ENCODE measurements around the gene XRCC4. TPM values are rescaled to one million over a fixed set of nuclear protein-coding genes. Genes with fewer than 3 reads are reported as not detected.

XRCC4 gene
- total RNA-seq (2022; extraction: Qiagen RNA extraction; ENCODE audit: low read depth) = 10.5 to 15.4 TPM (median 11.2 TPM) in 5 replicates

GRCh38 chr5:83076742-83077661 lies at the start of gene XRCC4, which contains the start of gene TMEM167A:
TSS of gene XRCC4 (plus strand) at chr5:83077547. CDS start at chr5:83104920, 27,373 bp downstream.
TSS of gene TMEM167A (minus strand) at chr5:83077394. CDS start at chr5:83077323, 71 bp downstream.

Other genes with a start within 250 kb of the XRCC4 start
- gene TMEM167A, start 153 bp upstream of the XRCC4 start, total RNA-seq (2022; extraction: Qiagen RNA extraction; ENCODE audit: low read depth) = 60.4 to 98.5 TPM (median 90.9 TPM) in 5 replicates